HG03558 (cell line): ENCODE measurements around the gene SLC6A20.

Source experiments
- ATAC-seq: cut with Tn5 transposase; IDR thresholded peaks from one replicate; pipeline ENCODE4 v1.9.1; 2021; ENCODE audit warnings: moderate number of reproducible peaks; ENCODE audit not compliant: unreplicated experiment; ENCODE audit errors: extremely low read depth

The SLC6A20 gene

GRCh38 chr3:45802146-45802545 is 5.8 kb upstream of the SLC6A20 start:
- no peak for ATAC-seq

GRCh38 chr3:45800611-45801010 is 4.3 kb upstream of the SLC6A20 start:
- no peak for ATAC-seq

- no peak for ATAC-seq
These were observed 3.2 kb upstream of the SLC6A20 start for GRCh38 chr3:45799586-45799985.

GRCh38 chr3:45798034-45798433 is 1.7 kb upstream of the SLC6A20 start:
- ATAC-seq, result no peak

GRCh38 chr3:45796902-45797637 is 734 bp upstream of the SLC6A20 start:
- no peak for ATAC-seq

GRCh38 chr3:45795509-45795881 is 841 bp downstream of the SLC6A20 start:
- ATAC-seq, result no peak

GRCh38 chr3:45794660-45795059 is 1.7 kb downstream of the SLC6A20 start:
- ATAC-seq, result no peak

GRCh38 chr3:45794177-45794560 is 2.2 kb downstream of the SLC6A20 start:
- no peak for ATAC-seq

GRCh38 chr3:45793482-45794176 is 2.7 kb downstream of the SLC6A20 start:
- no peak for ATAC-seq

- ATAC-seq, result no peak
These were observed 3.7 kb downstream of the SLC6A20 start for GRCh38 chr3:45792516-45793172.

- ATAC-seq, result no peak
These were observed 4.3 kb downstream of the SLC6A20 start for GRCh38 chr3:45792036-45792435.

GRCh38 chr3:45790596-45790995 is 5.7 kb downstream of the SLC6A20 start:
- ATAC-seq, result no peak

GRCh38 chr3:45789235-45789812 is 7.0 kb downstream of the SLC6A20 start:
- no peak for ATAC-seq

- ATAC-seq, result no peak
These were observed 8.8 kb downstream of the SLC6A20 start for GRCh38 chr3:45787551-45787950.

- no peak for ATAC-seq
These were observed 9.4 kb downstream of the SLC6A20 start for GRCh38 chr3:45786801-45787495.

GRCh38 chr3:45785605-45786150 is 10.7 kb downstream of the SLC6A20 start:
- ATAC-seq, result no peak

GRCh38 chr3:45783667-45784066 is 12.7 kb downstream of the SLC6A20 start:
- no peak for ATAC-seq

- ATAC-seq, result no peak
These were observed 14.0 kb downstream of the SLC6A20 start for GRCh38 chr3:45782381-45782780.

- no peak for ATAC-seq
These were observed 14.5 kb downstream of the SLC6A20 start for GRCh38 chr3:45781841-45782240.

- ATAC-seq, result no peak
These were observed 15.1 kb downstream of the SLC6A20 start for GRCh38 chr3:45781271-45781670.
